Fibroblast of skin of abdomen (primary cell): ENCODE measurements around the gene SPATA17. TPM values are rescaled to one million over a fixed set of nuclear protein-coding genes. Genes with fewer than 3 reads are reported as not detected.
A peak's percentile ranks its signal among the peaks of the same experiment; 100 is the strongest.
"Not testable (repeated sequence)": the region's sequence is repeated elsewhere in the genome, so short reads cannot be mapped to it uniquely, and the experiment has no call there.

Source experiments
- DNase-seq: peaks from one replicate; pipeline ENCODE4 v3.0.0-alpha.2; 2013
- polyA plus RNA-seq, 2 experiments: library from polyadenylated mRNA; unstranded; fragments of 120-200 nt; gene quantifications; one replicate each; pipeline ENCODE4 v1.2.1, GENCODE V29; 2013; ENCODE audit not compliant: insufficient read length in 2 of 2

SPATA17 gene
- 1.3 TPM for polyA plus RNA-seq (2013, experiment 1 of 2; ENCODE audit: insufficient read length)
- polyA plus RNA-seq (2013, experiment 2 of 2; ENCODE audit: insufficient read length), result 1.3 TPM

- DNase-seq, result peak; percentile 90
Observed at GRCh38 chr1:217630711-217631591, at the start of gene SPATA17, which contains the start of gene GPATCH2. SPATA17 (plus strand) TSS chr1:217631344; CDS start chr1:217631379, 35 bp downstream. GPATCH2 (minus strand) TSS chr1:217631090; CDS start chr1:217630971, 119 bp downstream.

- DNase-seq, result not testable (repeated sequence)
Observed at GRCh38 chr1:217584286-217584811, 46.8 kb upstream of the SPATA17 start.

- DNase-seq, result no peak
Observed at GRCh38 chr1:217585577-217585976, 45.6 kb upstream of the SPATA17 start.

GRCh38 chr1:217586586-217586985, 44.6 kb upstream of the SPATA17 start:
- DNase-seq, result no peak

- no peak for DNase-seq
Observed at GRCh38 chr1:217590598-217590997, 40.5 kb upstream of the SPATA17 start.

- no peak for DNase-seq
Observed at GRCh38 chr1:217599154-217599553, 32.0 kb upstream of the SPATA17 start.

- DNase-seq, result no peak
Observed at GRCh38 chr1:217602380-217602779, 28.8 kb upstream of the SPATA17 start.

GRCh38 chr1:217605390-217605789, 25.8 kb upstream of the SPATA17 start:
- no peak for DNase-seq

- peak; percentile 25 for DNase-seq
Observed at GRCh38 chr1:217614200-217614712, 16.9 kb upstream of the SPATA17 start.

GRCh38 chr1:217617126-217617525, 14.0 kb upstream of the SPATA17 start:
- DNase-seq, result no peak

GRCh38 chr1:217620814-217621213, 10.3 kb upstream of the SPATA17 start:
- no peak for DNase-seq

- DNase-seq, result no peak
Observed at GRCh38 chr1:217622042-217622441, 9.1 kb upstream of the SPATA17 start.

GRCh38 chr1:217626321-217626720, 4.8 kb upstream of the SPATA17 start:
- DNase-seq, result no peak

- no peak for DNase-seq
Observed at GRCh38 chr1:217627431-217627830, 3.7 kb upstream of the SPATA17 start.

GRCh38 chr1:217642455-217642854, 11.3 kb downstream of the SPATA17 start:
- no peak for DNase-seq

GRCh38 chr1:217647791-217648190, 16.6 kb downstream of the SPATA17 start:
- no peak for DNase-seq

- DNase-seq, result no peak
Observed at GRCh38 chr1:217650674-217651073, 19.5 kb downstream of the SPATA17 start.

GRCh38 chr1:217660353-217661062, 29.4 kb downstream of the SPATA17 start:
- DNase-seq, result peak; percentile 79

GRCh38 chr1:217661407-217661806, 30.3 kb downstream of the SPATA17 start:
- DNase-seq, result no peak

GRCh38 chr1:217668351-217668940, 37.3 kb downstream of the SPATA17 start:
- DNase-seq, result no peak

GRCh38 chr1:217673387-217673786, 42.2 kb downstream of the SPATA17 start:
- no peak for DNase-seq

GRCh38 chr1:217674028-217674729, 43.0 kb downstream of the SPATA17 start:
- DNase-seq, result no peak
